Measurements from ENCODE around the gene MPND. TPM values are rescaled to one million over a fixed set of nuclear protein-coding genes. Genes with fewer than 3 reads are reported as not detected.

MPND gene
- total RNA-seq, 1 experiment from 2014 or later: 37.0 TPM

DNA sequence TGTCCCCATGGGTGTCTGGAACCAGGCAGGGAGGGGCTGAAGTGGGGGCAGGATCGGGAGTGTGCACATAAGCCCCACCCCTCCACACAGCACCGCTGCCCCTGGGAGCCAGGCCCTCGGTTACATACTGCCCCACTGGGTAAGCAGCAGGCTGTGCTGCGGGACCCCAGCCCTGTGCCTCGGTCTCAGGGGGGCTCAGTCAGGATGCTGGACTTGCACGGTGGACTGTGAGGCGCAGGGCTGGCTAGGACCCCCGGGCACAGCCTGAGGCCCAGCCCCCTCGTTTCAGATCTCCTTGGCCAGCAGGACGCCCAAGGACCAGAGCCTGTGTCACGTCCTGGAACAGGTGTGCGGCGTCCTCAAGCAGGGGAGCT is 16.3 kb downstream of the MPND start:
- Histone ChIP-seq H3K23me2 (ENCODE audit: insufficient read length, low read depth, low read length, poor library complexity, severe bottlenecking) (no peaks in the 10 kb centered on the region), H3K4me2 (ENCODE audit: insufficient read depth, insufficient read length, low read length) (no peak overlapping the region), H3K56ac (ENCODE audit: insufficient read length, low read depth, low read length) (no peak overlapping the region), H2BK12ac (ENCODE audit: insufficient read length, low read depth, low read length) (no peak overlapping the region), H2AFZ (ENCODE audit: low read length) (no peak overlapping the region), H2BK15ac (ENCODE audit: low read depth, low read length) (no peak overlapping the region), H3K27ac (ENCODE audit: insufficient read length, low read depth, low read length) (no peak overlapping the region), H4K5ac (ENCODE audit: insufficient read length, low read depth, low read length) (no peak overlapping the region), H4K91ac (ENCODE audit: insufficient read length, low read depth, low read length) (no peak overlapping the region), H4K20me1 (ENCODE audit: control insufficient read depth, insufficient read depth, insufficient read length) (no peaks in the 10 kb centered on the region), H3K27me3 (ENCODE audit: insufficient read depth, low read length) (no peaks in the 10 kb centered on the region), H2BK20ac (ENCODE audit: low read depth, low read length, poor library complexity, severe bottlenecking) (no peak overlapping the region), H3K4me1 (ENCODE audit: insufficient read depth, low read length) (no peaks in the 10 kb centered on the region; the same call in 1 of the 2 replicates), H3K79me2 (ENCODE audit: insufficient read depth, low read length) (no peaks in the 10 kb centered on the region), H4K8ac (replicated peaks; ENCODE audit: insufficient read length, low read depth, low read length) (no peak overlapping the region), H3K4ac (ENCODE audit: low read depth, low read length) (no peak overlapping the region), H2BK5ac (ENCODE audit: insufficient read length, low read length) (no peak overlapping the region), H3K14ac (ENCODE audit: insufficient read depth, low read length) (no peak overlapping the region), H2BK120ac (ENCODE audit: low read depth, low read length, poor library complexity, severe bottlenecking) (no peak overlapping the region), H3T11ph (ENCODE audit: low read length) (no peak overlapping the region), H3K79me1 (ENCODE audit: insufficient read depth, low read depth, low read length, poor library complexity, severe bottlenecking) (no peaks in the 10 kb centered on the region), H3K9me3 (ENCODE audit: control insufficient read depth, low read depth, low read length) (no peaks in the 10 kb centered on the region), H2AK5ac (ENCODE audit: insufficient read length, low read length) (no peak overlapping the region), H3K23ac (ENCODE audit: insufficient read length, low read depth, low read length) (no peak overlapping the region), H3K18ac (ENCODE audit: insufficient read length, low read depth, low read length) (no peak overlapping the region), H3K9ac (ENCODE audit: extremely low read depth, insufficient read length, low read length) (no peak overlapping the region)
- Mint-ChIP-seq H3K27me3 (ENCODE audit: low read depth) (peaks cover 4% of the 10 kb centered on the region), H3K36me3 (ENCODE audit: insufficient read depth in 1 of 3, low read depth in 3 of 3) (peaks cover 1 to 33% (median 14%) of the 10 kb centered on the region in 3 experiments; a peak in 6 of 7 replicates), H3K4me3 (no peak overlapping the region), H3K27ac (no peak overlapping the region), H3K9me3 (no peaks in the 10 kb centered on the region; a peak in 1 of 5 replicates), H3K4me1 (peaks cover 7 to 9% of the 10 kb centered on the region in 2 experiments; a peak in 3 of 4 replicates)
- no CpG with 5 or more reads among the region's 13 CpGs for WGBS (ENCODE audit: extremely low coverage, insufficient read length, low lambda C conversion rate)
- TF ChIP-seq, protein P1, sequence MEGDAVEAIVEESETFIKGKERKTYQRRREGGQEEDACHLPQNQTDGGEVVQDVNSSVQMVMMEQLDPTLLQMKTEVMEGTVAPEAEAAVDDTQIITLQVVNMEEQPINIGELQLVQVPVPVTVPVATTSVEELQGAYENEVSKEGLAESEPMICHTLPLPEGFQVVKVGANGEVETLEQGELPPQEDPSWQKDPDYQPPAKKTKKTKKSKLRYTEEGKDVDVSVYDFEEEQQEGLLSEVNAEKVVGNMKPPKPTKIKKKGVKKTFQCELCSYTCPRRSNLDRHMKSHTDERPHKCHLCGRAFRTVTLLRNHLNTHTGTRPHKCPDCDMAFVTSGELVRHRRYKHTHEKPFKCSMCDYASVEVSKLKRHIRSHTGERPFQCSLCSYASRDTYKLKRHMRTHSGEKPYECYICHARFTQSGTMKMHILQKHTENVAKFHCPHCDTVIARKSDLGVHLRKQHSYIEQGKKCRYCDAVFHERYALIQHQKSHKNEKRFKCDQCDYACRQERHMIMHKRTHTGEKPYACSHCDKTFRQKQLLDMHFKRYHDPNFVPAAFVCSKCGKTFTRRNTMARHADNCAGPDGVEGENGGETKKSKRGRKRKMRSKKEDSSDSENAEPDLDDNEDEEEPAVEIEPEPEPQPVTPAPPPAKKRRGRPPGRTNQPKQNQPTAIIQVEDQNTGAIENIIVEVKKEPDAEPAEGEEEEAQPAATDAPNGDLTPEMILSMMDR (conservative IDR thresholded peaks at IDR 0.05): no peak
- no peak for DNase-seq

All from H9 (cell line).